SK-N-SH treated with all-trans-retinoic acid at 6 μM for 48 hours (cell line): ENCODE data around the gene HSPA13.

Source experiments
- BACH2 ChIP-seq: fragments of 250-450 bp; sonication (Bioruptor Pico); IDR thresholded peaks from 2 replicates; pipeline ENCODE4 v1.9.0; 2021; ENCODE audit warnings: mild to moderate bottlenecking, borderline replicate concordance
- OSR1 ChIP-seq: fragments of 250-450 bp; sonication (Bioruptor Pico); IDR thresholded peaks from 2 replicates; pipeline ENCODE4 v1.8.0; 2022; ENCODE audit warnings: moderate library complexity, mild to moderate bottlenecking, inconsistent platforms
- TSHZ2 ChIP-seq: fragments of 250-450 bp; sonication (Bioruptor Pico); IDR thresholded peaks from 2 replicates; pipeline ENCODE4 v1.5.0; 2020; ENCODE audit warnings: mild to moderate bottlenecking, moderate library complexity
- ZFP3 ChIP-seq: fragments of 250-450 bp; sonication (Bioruptor Pico); IDR thresholded peaks from 2 replicates; pipeline ENCODE4 v1.5.0; 2020; ENCODE audit warnings: mild to moderate bottlenecking, moderate library complexity

- TF ChIP-seq ZFP3 (no peak), OSR1 (no peak), BACH2 (no peak), TSHZ2 (CRISPR knock-in tag) (no peak)
Measured at GRCh38 chr21:14414932-14415508, 32.1 kb upstream of the HSPA13 start.
